Measurements from ENCODE around the gene ZNF442.
"Not testable (repeated sequence)": the region's sequence is repeated elsewhere in the genome, so short reads cannot be mapped to it uniquely, and the experiment has no call there.

The ZNF442 gene

DNA sequence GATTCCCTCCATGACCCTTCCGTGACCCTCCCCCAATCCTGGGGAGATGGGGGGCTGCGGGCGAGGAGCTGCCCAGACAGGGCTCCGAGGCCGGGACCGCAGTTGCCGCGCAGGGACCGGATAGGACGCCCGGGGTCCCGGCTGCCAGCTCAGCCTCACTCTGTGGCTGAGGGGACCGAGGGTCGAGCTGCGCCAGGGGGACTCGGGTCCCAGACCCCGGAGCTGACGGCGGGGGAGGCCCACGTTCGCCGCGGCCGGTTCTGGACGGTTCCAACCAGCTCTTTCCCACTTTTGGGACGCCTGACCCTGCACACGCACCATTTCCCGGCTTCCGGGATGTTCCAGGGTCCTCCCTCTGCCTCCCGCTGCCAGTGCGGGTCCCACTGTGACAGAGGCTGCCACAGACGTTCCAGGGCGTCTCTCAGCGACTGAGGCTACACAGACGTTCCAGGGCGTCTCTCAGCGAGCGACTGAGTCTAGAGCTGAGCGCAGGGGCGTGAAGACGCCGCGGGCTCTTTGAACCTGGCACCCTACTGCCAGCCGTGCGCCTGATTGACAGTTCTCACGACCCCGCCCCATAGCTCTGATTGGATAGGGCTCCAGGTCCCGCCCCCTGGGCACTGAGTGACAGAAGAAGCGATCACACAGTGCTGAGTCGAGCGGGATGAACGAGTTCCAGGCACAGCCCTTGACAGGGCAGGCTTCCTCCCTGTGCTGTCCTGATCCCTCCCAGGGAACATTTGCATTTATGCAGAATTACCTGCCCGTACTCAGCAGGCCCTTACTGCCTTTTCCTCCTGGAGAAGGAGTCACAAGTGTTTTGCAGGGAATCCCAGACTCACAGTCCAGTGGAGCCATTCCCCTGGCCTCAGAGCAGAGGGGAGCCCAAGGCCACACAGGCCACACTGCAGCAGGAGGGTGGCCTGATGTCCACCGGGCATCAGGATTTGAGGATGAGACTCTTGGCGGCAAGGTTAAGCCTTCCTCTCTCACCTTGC lies 32.0 kb downstream of the ZNF442 start, which contains the start of gene ZNF563:
Gene ZNF563 (minus strand): TSS at position 472 of the 998 bp plus-strand sequence. CDS start 151 bp downstream, at position 321.
- DNase-seq (ENCODE audit: low read depth, low spot score): peak; percentile 98
- peak within 1 kb of the TSS; percentile 72 for H3K4me3 ChIP-seq (ENCODE audit: low read length)

DNA sequence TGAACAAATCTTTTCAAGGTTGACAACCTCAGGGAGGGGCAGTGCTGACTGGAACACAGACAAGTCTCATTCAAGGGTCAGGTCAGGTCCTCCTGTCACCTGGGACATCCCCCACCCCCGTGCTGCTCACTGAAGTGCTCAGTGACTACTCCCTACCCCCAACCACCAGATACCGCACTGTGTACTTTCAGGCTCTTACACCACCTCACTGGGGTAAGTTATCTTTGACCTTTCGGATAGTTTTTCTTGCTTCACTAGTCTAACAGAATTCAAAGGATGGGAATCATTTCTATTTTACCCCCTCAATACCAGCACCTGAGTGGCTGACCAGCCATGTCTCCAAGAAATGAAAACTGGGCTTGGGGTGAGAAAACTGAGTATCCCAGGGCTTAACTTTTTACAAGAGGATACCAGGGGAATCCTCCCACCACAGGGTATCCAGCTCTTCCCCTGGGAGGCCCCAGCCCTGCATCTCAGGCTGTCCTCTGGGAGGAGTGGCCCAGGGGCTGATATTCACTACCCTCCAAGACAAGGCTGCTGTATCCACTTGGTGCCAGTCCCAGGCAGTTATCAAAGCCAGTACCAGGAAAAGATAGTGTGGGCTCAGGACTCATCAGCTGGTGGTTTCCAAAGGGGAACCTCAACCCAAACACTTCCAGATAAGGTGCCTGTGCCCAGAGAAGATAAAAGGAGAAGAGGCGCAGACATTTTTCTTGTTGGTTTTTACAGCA lies 34.1 kb downstream of the ZNF442 start:
- peak; percentile 69 for DNase-seq (ENCODE audit: low read depth, low spot score)
- no peak overlapping the region for H3K4me3 ChIP-seq (ENCODE audit: low read length)

DNA sequence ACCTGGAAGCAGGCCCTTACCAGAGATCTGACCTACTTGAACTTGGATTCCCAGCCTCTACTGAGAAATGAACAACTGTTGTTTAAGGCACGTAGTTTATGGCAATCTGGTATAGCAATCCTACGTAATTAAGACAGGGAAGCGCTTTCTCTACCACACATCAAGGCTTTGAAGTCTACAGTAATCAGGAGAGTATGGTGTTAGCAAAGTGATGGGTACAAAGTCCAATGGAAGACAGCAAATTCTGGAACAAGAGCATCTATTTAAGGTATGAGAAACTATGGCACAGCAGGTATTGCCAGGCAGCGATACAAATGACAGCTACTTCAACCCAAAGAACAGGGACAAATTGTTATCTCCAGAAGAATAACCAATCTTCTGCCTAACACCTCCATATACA lies 35.1 kb downstream of the ZNF442 start:
- no peak overlapping the region for H3K4me3 ChIP-seq (ENCODE audit: low read length)
- DNase-seq (ENCODE audit: low read depth, low spot score): no peak

DNA sequence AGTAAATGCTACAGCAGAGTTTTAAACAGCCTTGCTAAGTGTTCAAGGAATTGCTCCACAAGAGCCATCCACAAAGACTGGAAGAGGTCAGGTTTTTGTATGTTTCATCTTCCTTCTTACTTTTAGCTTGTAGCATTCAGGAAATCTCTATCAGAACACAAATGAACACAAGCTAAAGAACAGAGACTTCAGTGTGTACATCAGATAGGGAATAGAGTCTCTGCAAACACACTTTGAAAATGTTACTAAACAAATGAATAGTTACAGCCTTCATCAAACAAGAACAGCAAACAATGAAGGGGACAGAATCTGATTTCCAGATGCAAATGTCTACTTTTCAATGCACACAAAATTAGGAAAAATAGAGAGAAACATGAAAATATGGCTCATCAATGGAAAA lies 39.8 kb downstream of the ZNF442 start:
- no peak for DNase-seq (ENCODE audit: low read depth, low spot score)
- H3K4me3 ChIP-seq (ENCODE audit: low read length): no peak overlapping the region

DNA sequence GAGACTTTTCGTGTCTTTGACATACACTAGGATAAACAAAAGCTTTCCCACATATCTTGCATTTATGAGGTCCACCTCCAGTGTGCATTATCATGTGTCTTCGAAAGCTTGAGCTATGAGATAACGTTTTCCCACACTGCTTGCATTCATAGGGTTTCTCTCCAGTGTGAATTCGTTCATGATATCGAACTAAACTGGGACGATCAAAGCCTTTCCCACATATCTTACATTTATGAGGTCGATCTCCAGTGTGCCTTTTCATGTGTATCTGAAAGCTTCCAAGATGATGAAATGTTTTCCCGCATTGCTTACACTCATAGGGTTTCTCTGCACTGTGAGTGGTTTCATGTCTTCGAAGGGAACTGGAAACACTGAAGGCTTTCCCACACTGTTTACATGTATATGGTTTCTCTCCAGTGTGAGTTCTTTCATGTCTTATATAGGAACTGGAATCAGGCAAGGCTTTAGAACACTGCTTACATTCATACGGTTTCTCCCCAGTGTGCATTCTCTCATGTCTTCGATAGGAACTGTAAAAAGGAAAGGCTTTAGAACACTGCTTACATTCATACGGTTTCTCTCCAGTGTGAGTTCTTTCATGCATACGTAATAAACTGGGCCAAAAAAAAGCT lies 46.6 kb downstream of the ZNF442 start:
- no peak for DNase-seq (ENCODE audit: low read depth, low spot score)
- H3K4me3 ChIP-seq (ENCODE audit: low read length): no peak overlapping the region

DNA sequence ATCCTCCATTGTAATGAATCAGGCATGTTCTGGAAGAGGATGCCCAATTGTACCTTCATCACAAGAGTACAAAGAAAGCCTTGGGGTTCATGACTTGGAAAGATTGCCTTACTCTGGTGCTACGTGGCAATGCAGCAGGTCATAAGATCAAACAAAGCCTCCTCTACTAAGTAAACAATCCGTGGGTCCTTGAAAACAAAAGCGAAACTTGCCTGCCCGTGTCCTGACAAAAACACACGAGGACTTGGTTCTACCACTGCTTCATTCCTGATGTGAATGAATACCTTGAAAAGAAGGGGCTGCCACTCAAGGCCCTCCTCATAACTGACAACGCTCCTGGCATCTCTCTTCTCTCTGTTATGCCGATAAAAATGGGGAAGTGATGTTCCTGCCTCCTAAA lies 50.9 kb downstream of the ZNF442 start:
- no peak overlapping the region for H3K4me3 ChIP-seq (ENCODE audit: low read length)
- DNase-seq (ENCODE audit: low read depth, low spot score): no peak

DNA sequence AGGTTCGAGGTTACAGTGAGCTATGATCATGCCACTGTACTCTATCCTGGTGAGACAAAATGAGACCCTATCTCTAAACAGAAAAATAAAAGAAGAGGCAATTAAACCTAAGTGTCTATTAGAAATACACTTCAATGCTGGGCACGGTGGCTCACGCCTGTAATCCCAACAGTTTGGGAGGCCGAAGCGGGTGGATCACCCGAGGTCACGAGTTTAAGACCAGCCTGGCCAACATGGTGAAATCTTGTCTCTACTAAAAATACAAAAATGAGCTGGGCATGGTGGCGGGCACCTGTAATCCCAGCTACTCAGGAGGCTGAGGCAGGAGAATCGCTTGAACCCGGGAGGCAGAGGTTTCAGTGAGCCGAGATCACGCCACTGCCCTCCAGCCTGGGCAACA lies 56.6 kb downstream of the ZNF442 start:
- H3K4me3 ChIP-seq (ENCODE audit: low read length); DNase-seq (ENCODE audit: low read depth, low spot score): not testable (repeated sequence)
